Measurements from ENCODE around the gene GSTCD.

- TF ChIP-seq CTCF (IDR thresholded peaks at IDR 0.05) (no peak), POLR2A (IDR thresholded peaks at IDR 0.05) (no peak), POLR2AphosphoS5 (IDR thresholded peaks at IDR 0.05) (no peak)
Measured at GRCh38 chr4:105686571-105686970, 22.0 kb upstream of the GSTCD start.

All from prostate gland (tissue), 2 donors.